Kidney capillary endothelial cell (primary cell): ENCODE measurements around the gene GON7.
A peak's percentile ranks its signal among the peaks of the same experiment; 100 is the strongest.
"Not testable (repeated sequence)": the region's sequence is repeated elsewhere in the genome, so short reads cannot be mapped to it uniquely, and the experiment has no call there.

Experiments
- DNase-seq: peaks from one replicate; pipeline ENCODE4 v3.0.0-alpha.2; 2018; ENCODE audit warnings: low spot score

Gene GON7

GRCh38 chr14:93199031-93199430 lies 7.8 kb downstream of the GON7 start:
- DNase-seq, result no peak

- no peak for DNase-seq
Measured at GRCh38 chr14:93195316-93195999, 11.4 kb downstream of the GON7 start.

- no peak for DNase-seq
Measured at GRCh38 chr14:93186956-93187355, 19.9 kb downstream of the GON7 start.

- DNase-seq, result no peak
Measured at GRCh38 chr14:93186466-93186865, 20.4 kb downstream of the GON7 start.

- no peak for DNase-seq
Measured at GRCh38 chr14:93185349-93185720, 21.5 kb downstream of the GON7 start.

- DNase-seq, result peak; percentile 90
Measured at GRCh38 chr14:93184391-93185348, 22.2 kb downstream of the GON7 start, which contains the start of the genes LYSET and MOAP1. LYSET (plus strand) TSS chr14:93185317; CDS start chr14:93185406, 89 bp downstream. MOAP1 (minus strand) TSS chr14:93184897; CDS start chr14:93184242, 655 bp downstream.

GRCh38 chr14:93183596-93184317 lies 23.1 kb downstream of the GON7 start:
- no peak for DNase-seq

- DNase-seq, result no peak
Measured at GRCh38 chr14:93175492-93175891, 31.4 kb downstream of the GON7 start.

- not testable (repeated sequence) for DNase-seq
Measured at GRCh38 chr14:93174731-93175130, 32.1 kb downstream of the GON7 start.

GRCh38 chr14:93173943-93174395 lies 32.9 kb downstream of the GON7 start:
- DNase-seq, result no peak

GRCh38 chr14:93171376-93171775 lies 35.5 kb downstream of the GON7 start:
- no peak for DNase-seq

GRCh38 chr14:93170141-93170540 lies 36.7 kb downstream of the GON7 start:
- not testable (repeated sequence) for DNase-seq

GRCh38 chr14:93169619-93170018 lies 37.2 kb downstream of the GON7 start:
- DNase-seq, result not testable (repeated sequence)

GRCh38 chr14:93168610-93169009 lies 38.3 kb downstream of the GON7 start:
- DNase-seq, result not testable (repeated sequence)

- DNase-seq, result not testable (repeated sequence)
Measured at GRCh38 chr14:93165271-93166265, 41.3 kb downstream of the GON7 start.

- DNase-seq, result no peak
Measured at GRCh38 chr14:93163564-93163963, 43.3 kb downstream of the GON7 start.

GRCh38 chr14:93161411-93161940 lies 45.4 kb downstream of the GON7 start:
- DNase-seq, result no peak

- no peak for DNase-seq
Measured at GRCh38 chr14:93160353-93160801, 46.5 kb downstream of the GON7 start.

GRCh38 chr14:93159625-93160352 lies 47.1 kb downstream of the GON7 start:
- not testable (repeated sequence) for DNase-seq

GRCh38 chr14:93158349-93158748 lies 48.5 kb downstream of the GON7 start:
- not testable (repeated sequence) for DNase-seq
